ENCODE results near the gene CFAP46. TPM values are rescaled to one million over a fixed set of nuclear protein-coding genes. Genes with fewer than 3 reads are reported as not detected.
"Not testable (repeated sequence)": the region's sequence is repeated elsewhere in the genome, so short reads cannot be mapped to it uniquely, and the experiment has no call there.

CFAP46 gene
- total RNA-seq, 6 donors from 2014 or later, result 0.60 to 28.3 (median 8.0) TPM

GRCh38 chr10:132957981-132958882, 15.9 kb upstream of the CFAP46 start:
- TF ChIP-seq POLR2A (IDR thresholded peaks at IDR 0.05), result no peak
- TF ChIP-seq POLR2AphosphoS5 (IDR thresholded peaks at IDR 0.05), result no peak
- TF ChIP-seq, protein P1, sequence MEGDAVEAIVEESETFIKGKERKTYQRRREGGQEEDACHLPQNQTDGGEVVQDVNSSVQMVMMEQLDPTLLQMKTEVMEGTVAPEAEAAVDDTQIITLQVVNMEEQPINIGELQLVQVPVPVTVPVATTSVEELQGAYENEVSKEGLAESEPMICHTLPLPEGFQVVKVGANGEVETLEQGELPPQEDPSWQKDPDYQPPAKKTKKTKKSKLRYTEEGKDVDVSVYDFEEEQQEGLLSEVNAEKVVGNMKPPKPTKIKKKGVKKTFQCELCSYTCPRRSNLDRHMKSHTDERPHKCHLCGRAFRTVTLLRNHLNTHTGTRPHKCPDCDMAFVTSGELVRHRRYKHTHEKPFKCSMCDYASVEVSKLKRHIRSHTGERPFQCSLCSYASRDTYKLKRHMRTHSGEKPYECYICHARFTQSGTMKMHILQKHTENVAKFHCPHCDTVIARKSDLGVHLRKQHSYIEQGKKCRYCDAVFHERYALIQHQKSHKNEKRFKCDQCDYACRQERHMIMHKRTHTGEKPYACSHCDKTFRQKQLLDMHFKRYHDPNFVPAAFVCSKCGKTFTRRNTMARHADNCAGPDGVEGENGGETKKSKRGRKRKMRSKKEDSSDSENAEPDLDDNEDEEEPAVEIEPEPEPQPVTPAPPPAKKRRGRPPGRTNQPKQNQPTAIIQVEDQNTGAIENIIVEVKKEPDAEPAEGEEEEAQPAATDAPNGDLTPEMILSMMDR (IDR thresholded peaks at IDR 0.05), result no peak
- TF ChIP-seq EP300 (IDR thresholded peaks at IDR 0.05), result no peak
- H3K27me3 ChIP-seq, result no peaks in the 10 kb centered on the region
- no peak overlapping the region for H3K4me3 ChIP-seq
- WGBS, 2 donors, result 75 to 81% methylated on average over 16 to 34 of the region's 34 CpGs
- DNase-seq (peak in 1 of 2 donors; percentile 61), ATAC-seq (ENCODE audit: low FRiP score in 2 of 2) (no peak)
- no peaks in the 10 kb centered on the region for H3K36me3 ChIP-seq
- no peaks in the 10 kb centered on the region for H3K9me3 ChIP-seq
- H3K27ac ChIP-seq, result no peak overlapping the region
- H3K4me1 ChIP-seq, result peaks cover 3 to 41% (median 5%) of the 10 kb centered on the region in 4 donors

DNA sequence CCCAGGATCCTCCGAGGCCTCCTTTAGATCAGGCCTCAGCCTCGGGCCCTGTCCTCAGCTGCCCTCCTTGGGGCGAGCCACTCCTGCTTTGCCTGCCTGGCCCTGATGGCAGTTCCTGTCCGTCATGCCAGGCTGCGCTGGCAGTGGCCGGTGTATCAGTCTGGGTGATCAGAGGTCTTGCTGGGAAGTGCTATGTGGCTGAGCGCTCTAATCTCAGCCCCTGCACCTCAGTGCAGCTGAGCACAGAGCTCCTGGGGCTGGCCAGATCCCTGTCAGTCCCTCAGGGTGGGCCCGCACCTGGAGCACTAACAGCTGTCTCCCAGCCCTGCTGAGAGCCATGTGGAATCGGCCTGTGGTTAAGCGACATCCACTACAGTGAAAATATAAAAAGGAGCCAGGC, 14.8 kb upstream of the CFAP46 start:
- Histone ChIP-seq H3K9me3 (no peaks in the 10 kb centered on the region), H3K4me3 (no peak overlapping the region), H3K4me1 (peaks cover 0 to 32% (median 4%) of the 10 kb centered on the region in 4 donors), H3K27me3 (no peaks in the 10 kb centered on the region), H3K36me3 (no peaks in the 10 kb centered on the region), H3K27ac (no peak overlapping the region)
- TF ChIP-seq EP300 (IDR thresholded peaks at IDR 0.05) (no peak), POLR2AphosphoS5 (IDR thresholded peaks at IDR 0.05) (no peak), POLR2A (IDR thresholded peaks at IDR 0.05) (no peak)
- TF ChIP-seq, protein P1 (IDR thresholded peaks at IDR 0.05), result no peak
- WGBS, 2 donors, result 93 to 96% methylated on average over 5 to 10 of the region's 10 CpGs
- ATAC-seq (ENCODE audit: low FRiP score in 2 of 2) (no peak), DNase-seq (peak in 1 of 2 donors; percentile 67)

- not testable (repeated sequence) for H3K4me3 ChIP-seq; H3K36me3 ChIP-seq; DNase-seq; ATAC-seq (ENCODE audit: low FRiP score in 2 of 2); H3K9me3 ChIP-seq; H3K27ac ChIP-seq; H3K27me3 ChIP-seq
- H3K4me1 ChIP-seq, result peaks cover 0 to 23% (median 0%) of the 10 kb centered on the region in 4 donors
- 92 to 96% methylated on average over 4 of the region's 4 CpGs for whole genome bisulfite sequencing, 2 donors
Measured at GRCh38 chr10:132956259-132956658, 13.9 kb upstream of the CFAP46 start.

- 87 to 89% methylated on average over 11 of the region's 11 CpGs for WGBS, 2 donors
- H3K27me3 ChIP-seq, result no peaks in the 10 kb centered on the region
- no peaks in the 10 kb centered on the region for H3K36me3 ChIP-seq
- no peak overlapping the region for H3K27ac ChIP-seq
- no peaks in the 10 kb centered on the region for H3K9me3 ChIP-seq
- peaks cover 0 to 19% (median 0%) of the 10 kb centered on the region in 4 donors for H3K4me1 ChIP-seq
- TF ChIP-seq, protein P1 (IDR thresholded peaks at IDR 0.05), result no peak
- TF ChIP-seq EP300 (IDR thresholded peaks at IDR 0.05) (no peak), POLR2A (IDR thresholded peaks at IDR 0.05) (no peak), POLR2AphosphoS5 (IDR thresholded peaks at IDR 0.05) (no peak)
- H3K4me3 ChIP-seq, result no peak overlapping the region
- ATAC-seq (ENCODE audit: low FRiP score in 2 of 2) (no peak), DNase-seq (no peak)
Measured at GRCh38 chr10:132955479-132955878, 13.1 kb upstream of the CFAP46 start.

GRCh38 chr10:132953428-132953827, 11.1 kb upstream of the CFAP46 start:
- DNase-seq (no peak), ATAC-seq (ENCODE audit: low FRiP score in 2 of 2) (no peak)
- 58 to 62% methylated on average over 5 of the region's 5 CpGs for WGBS, 2 donors
- no peak for TF ChIP-seq EP300 (IDR thresholded peaks at IDR 0.05)
- Histone ChIP-seq H3K27me3 (no peaks in the 10 kb centered on the region), H3K27ac (no peak overlapping the region), H3K36me3 (no peaks in the 10 kb centered on the region), H3K9me3 (no peaks in the 10 kb centered on the region), H3K4me3 (no peak overlapping the region), H3K4me1 (no peaks in the 10 kb centered on the region)

DNA sequence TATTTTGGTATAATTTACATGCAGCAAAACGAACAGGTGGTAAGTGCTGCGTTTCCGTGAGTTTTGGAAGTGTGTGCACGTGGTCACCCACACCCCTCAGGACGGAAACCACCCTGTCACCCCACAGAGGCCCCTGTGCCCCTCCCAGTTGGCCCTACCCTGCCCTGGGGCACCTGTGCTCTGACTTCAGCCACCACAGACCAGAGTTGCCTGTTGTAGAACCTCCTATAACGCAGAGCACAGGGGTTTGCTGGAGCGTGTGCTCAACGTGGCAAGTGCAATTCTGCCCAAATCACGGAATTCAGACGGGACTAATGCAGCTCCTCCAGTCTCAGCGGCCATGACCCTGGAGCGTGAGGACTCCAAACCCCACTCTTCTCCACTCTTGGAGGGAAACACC, 9.6 kb upstream of the CFAP46 start:
- 67 to 73% methylated on average over 10 to 12 of the region's 12 CpGs for WGBS, 2 donors
- no peak for TF ChIP-seq EP300 (IDR thresholded peaks at IDR 0.05)
- TF ChIP-seq POLR2AphosphoS5 (IDR thresholded peaks at IDR 0.05), result no peak
- ATAC-seq (ENCODE audit: low FRiP score in 2 of 2) (no peak), DNase-seq (no peak)
- no peak overlapping the region for H3K27ac ChIP-seq
- H3K4me1 ChIP-seq, result no peaks in the 10 kb centered on the region
- H3K4me3 ChIP-seq, result no peak overlapping the region
- no peaks in the 10 kb centered on the region for H3K36me3 ChIP-seq
- no peaks in the 10 kb centered on the region for H3K9me3 ChIP-seq
- no peaks in the 10 kb centered on the region for H3K27me3 ChIP-seq

All from upper lobe of left lung (tissue), 6 donors.